Renal cortical epithelial cell (primary cell): ENCODE measurements around the gene MARCO. TPM values are rescaled to one million over a fixed set of nuclear protein-coding genes. Genes with fewer than 3 reads are reported as not detected.

Source experiments
- DNase-seq: peaks from one replicate; pipeline ENCODE4 v3.0.0-alpha.2; 2011; ENCODE audit warnings: low read depth
- total RNA-seq: library from RNA; depleted of rRNA; stranded (reverse); fragments of >200 nt; gene quantifications from 2 replicates; pipeline ENCODE4 v1.2.3, GENCODE V29; 2014

The MARCO gene
- total RNA-seq, 1 donor from 2014 or later: not detected

- DNase-seq: no peak
These were observed 98.7 kb downstream of the MARCO start for GRCh38 chr2:119040730-119041129.

Other genes starting within 250 kb of the MARCO start
- gene EN1, start 94.5 kb upstream of the MARCO start, total RNA-seq: not detected in 2 replicates
- not detected in 2 replicates for gene C1QL2, start 216.6 kb downstream of the MARCO start, total RNA-seq